GOT3 (cell line): ENCODE data around the gene UVRAG.
"Not testable (repeated sequence)": the region's sequence is repeated elsewhere in the genome, so short reads cannot be mapped to it uniquely, and the experiment has no call there.

ENCODE experiments used
- DNase-seq: peaks from one replicate; lab custom pipeline; 2025; ENCODE audit warnings: mixed read lengths; lab: John Stamatoyannopoulos, UW

UVRAG gene

GRCh38 chr11:75845324-75845723 lies 30.3 kb downstream of the UVRAG start:
- no peak for DNase-seq

DNA sequence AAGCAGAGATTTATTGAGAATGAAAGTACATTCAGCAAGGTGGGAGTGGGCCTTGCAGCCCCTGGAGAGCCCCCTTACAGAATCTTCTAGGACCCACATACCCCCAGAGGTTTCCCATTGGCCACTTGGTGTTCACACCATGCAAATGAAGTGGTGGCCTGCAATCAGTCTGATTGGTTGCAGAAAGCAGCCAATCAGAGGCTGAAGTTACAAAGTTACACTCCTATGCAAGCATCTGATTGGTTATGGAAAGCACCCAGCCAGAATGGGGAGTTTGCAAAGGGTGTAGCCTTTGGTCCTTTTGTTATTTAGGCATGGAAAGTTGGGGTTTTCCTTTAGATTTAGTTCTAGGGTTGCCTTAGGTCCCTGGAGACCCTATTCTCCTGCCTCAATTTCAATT lies 34.9 kb downstream of the UVRAG start:
- no peak for DNase-seq

DNA sequence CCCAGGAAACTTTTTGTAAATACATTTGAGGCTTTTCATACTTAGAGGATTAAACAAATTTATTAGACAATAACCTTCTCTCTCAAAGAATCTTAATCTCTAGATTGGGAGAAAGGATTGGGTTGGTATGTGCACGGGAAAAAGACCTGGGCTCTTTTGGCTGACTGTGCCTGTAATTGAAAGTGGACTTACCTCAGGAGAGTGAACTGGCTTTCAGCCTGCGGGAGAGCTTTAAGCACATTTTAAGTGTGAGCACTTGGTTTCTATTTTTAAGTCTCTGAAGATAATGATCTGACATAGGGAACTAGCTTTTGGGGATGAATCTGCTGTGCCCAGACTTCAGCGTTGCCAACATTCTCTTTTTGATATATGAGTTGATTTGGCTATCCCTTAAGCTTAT lies 35.8 kb downstream of the UVRAG start:
- DNase-seq: no peak

DNA sequence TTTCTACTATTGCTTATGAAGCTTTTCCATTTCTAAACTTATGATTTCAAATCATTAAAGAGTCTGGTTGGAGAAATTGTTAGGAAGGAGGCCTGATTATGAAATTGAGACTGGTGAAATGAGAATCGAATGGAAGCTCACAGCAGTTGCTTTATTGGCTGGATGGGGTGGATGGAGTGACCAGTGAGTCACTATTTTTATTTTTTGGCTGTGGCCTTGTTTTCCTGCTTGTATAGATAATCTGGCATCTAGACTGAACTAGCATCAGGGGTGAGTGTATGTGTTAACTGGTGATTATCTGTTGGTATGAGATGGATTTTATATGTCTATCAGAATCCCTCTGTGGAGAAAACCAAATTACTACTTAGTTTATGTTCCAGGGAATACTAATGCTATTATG lies 36.2 kb downstream of the UVRAG start:
- DNase-seq: no peak

GRCh38 chr11:75852406-75853017 lies 37.5 kb downstream of the UVRAG start:
- no peak for DNase-seq

- not testable (repeated sequence) for DNase-seq
Observed at GRCh38 chr11:75853563-75853962, 38.6 kb downstream of the UVRAG start.

- no peak for DNase-seq
Observed at GRCh38 chr11:75853971-75854370, 39.0 kb downstream of the UVRAG start.

DNA sequence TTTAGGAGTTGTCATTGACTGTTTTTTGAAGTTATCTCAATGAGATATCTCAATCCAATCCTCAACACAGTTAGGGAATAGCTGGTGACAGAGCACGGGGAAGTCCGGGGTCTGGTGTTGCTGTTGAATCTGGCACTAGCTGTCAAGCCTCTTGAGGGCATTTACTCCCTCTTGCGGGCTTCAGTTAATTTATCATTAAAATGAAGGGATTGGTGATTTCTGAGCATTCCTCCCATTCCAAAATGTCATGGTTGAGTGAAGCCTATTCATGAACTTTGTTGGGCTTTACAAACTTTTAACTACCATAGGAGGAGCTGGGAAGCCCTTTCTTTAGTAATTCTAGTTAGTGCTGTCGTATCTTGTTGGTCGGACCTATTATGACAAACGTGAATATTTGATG lies 40.2 kb downstream of the UVRAG start:
- no peak for DNase-seq

DNA sequence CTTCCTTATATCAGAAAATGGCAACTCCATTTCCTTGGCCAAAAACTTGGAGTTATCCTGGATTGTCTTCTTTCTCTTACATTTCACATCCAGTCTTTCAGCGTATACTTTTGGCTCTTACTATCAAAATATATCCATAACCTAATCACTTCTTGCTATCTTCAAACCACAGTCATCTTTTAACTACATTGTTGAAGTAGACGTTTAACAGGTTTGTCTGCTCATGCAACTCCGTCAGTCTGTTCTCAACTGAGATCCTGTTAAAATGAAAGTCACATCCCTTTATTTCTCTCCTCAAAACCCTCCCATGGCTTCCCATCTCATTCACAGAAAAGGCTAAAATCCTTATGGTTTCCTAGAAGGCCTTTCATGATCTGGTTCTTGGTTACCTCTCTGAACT lies 41.9 kb downstream of the UVRAG start:
- no peak for DNase-seq

DNA sequence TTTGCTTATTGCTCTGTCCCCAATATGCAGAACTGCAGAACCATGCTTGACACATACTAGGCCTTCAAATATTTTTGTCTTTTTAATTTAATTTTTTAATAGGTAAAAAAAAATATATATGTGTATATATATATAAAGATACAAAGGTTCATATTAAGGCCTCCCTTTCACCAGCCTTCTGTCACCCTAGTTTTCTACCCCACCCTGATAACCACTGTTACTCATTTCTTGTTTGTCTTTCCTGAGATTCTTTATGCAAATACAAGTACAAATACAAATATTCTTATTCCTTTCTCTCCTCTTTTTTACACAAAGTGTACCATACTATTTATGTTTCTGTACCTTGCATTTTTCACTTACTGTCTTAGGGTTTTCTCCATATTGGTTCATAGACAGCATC lies 43.0 kb downstream of the UVRAG start:
- no peak for DNase-seq

- DNase-seq: no peak
Observed at GRCh38 chr11:75858613-75859012, 43.6 kb downstream of the UVRAG start.

- DNase-seq: no peak
Observed at GRCh38 chr11:75859614-75860013, 44.6 kb downstream of the UVRAG start.

DNA sequence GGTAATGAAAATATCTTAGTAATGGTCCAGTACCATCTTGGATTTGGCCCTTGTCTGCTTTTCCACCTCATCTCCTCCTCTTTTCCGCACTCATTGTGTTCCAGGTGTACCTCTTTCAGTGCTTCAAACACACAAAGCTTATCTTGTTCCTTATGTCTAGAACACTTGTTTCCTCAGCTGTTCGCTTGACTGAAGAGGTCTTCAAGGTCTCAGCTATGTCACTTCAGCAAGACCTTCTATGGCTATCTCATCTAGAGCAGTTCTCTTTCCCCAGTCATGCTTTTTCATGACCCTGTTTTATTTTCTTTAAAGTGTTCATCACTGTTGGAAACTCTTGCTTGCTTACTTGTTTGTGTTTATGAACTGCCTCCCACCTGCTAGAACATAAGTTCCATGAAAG lies 47.4 kb downstream of the UVRAG start:
- no peak for DNase-seq

GRCh38 chr11:75867778-75868374 lies 52.9 kb downstream of the UVRAG start:
- DNase-seq: no peak

- no peak for DNase-seq
Observed at GRCh38 chr11:75868990-75869389, 54.0 kb downstream of the UVRAG start.

DNA sequence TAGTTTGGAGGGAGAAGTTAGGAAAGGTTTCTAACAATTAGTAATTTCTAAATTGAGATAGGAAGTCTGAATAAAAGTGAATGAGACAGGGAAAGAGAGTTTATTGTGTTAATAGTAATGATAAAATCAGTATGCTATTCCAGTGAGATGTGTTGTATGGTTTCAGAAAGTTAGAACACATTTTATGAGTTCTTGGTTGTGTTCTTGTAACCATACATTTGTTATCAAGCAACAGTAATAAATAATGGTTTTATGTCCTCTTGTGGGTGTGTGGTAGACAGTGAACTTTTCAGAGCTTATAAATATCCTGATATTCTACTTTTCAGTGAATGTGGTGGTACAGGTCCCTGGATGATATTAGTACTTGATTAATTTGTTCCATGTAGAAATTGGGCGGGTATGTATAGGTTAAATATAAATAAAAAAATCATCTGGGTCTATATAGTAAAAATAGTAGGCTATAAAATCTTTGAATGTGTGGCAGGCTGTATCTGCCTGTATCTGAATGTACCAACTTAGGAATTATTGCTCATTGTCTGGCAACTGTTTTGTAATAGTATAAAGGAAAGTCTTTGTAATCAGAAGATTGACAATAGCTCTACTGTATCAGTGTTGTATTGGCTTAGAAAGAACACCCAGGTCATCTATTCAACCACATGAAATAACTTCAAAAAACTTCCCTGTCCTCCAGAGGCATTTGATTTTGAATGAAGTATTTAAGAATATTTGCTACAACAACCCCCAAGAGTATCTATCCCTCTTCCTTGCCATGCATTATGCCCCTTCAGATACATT lies 54.8 kb downstream of the UVRAG start:
- no peak for DNase-seq

DNA sequence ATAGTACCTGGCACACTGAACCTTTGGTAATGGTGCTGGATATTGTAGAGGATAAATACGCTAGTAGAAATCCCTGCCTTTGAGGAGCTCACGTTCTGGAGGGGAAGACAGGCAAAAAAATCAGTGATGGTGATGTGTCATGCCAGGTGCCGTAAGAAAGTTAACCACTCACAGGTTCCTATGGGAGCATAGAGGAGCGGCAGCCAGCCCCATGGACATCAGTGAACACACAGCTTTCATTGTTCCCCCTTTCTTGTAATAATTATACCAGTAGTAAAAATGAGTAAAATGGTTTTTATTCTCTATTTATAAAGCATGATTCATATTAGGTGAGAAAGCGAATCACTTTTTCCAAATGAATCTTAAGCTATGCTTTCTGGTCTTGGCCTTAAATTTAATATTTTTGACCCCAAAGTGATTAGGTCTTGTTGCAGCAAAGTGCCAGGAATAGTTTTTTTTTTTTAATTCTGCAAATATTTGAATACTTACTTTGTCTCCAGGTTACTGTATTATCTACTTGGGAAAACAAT lies 57.9 kb downstream of the UVRAG start:
- no peak for DNase-seq

GRCh38 chr11:75873417-75874221 lies 58.6 kb downstream of the UVRAG start:
- DNase-seq: no peak

DNA sequence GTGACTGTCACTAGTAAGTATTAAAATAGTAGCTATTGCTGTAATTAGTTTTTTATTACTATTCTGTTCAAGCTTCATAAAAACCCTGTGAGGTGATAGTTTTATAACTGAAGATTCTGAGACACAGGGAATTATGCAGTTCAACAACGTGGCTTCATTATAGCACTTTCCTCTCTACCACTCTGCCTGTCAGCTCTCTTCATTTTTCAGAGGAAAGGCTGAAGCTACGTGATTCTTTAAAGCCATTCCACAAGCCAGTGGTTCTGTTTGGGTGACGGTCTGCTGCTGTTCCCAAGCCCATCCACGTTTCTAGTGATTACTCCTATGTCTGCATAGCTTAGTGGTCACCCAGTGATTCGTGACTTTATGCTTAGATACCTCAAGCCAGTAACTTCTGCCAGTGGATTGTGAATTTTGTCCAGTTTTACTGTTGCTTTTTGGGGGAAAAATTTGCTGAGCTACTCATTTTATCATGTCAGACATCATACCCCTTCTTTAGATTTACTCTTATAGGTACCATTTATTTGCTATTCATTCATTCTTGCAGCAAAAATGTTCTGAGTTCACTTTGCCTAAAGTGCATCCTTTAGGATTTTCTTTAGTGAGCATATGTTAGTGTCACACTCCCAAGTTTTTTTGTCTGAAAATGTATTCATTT lies 59.8 kb downstream of the UVRAG start:
- DNase-seq: no peak

- DNase-seq: not testable (repeated sequence)
Observed at GRCh38 chr11:75877327-75877726, 62.3 kb downstream of the UVRAG start.

DNA sequence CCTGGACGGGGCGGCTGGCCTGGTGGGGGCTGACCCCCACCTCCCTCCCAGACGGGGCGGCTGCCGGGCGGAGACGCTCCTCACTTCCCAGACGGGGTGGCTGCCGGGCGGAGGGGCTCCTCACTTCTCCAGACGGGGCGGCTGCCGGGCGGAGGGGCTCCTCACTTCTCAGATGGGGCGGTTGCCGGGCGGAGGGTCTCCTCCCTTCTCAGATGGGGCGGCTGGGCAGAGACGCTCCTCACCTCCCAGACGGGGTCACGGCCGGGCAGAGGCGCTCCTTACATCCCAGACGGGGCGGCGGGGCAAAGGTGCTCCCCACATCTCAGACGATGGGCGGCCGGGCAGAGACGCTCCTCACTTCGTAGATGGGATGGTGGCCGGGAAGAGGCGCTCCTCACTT lies 62.9 kb downstream of the UVRAG start:
- not testable (repeated sequence) for DNase-seq

- DNase-seq: no peak
Observed at GRCh38 chr11:75878933-75879332, 63.9 kb downstream of the UVRAG start.
